GM19043 (cell line): ENCODE data around the gene OLIG1.
A peak's percentile ranks its signal among the peaks of the same experiment; 100 is the strongest.

Experiments used
- ATAC-seq: cut with Tn5 transposase; IDR thresholded peaks from one replicate; pipeline ENCODE4 v1.9.1; 2021; ENCODE audit warnings: low read depth; ENCODE audit not compliant: unreplicated experiment

Gene OLIG1

DNA sequence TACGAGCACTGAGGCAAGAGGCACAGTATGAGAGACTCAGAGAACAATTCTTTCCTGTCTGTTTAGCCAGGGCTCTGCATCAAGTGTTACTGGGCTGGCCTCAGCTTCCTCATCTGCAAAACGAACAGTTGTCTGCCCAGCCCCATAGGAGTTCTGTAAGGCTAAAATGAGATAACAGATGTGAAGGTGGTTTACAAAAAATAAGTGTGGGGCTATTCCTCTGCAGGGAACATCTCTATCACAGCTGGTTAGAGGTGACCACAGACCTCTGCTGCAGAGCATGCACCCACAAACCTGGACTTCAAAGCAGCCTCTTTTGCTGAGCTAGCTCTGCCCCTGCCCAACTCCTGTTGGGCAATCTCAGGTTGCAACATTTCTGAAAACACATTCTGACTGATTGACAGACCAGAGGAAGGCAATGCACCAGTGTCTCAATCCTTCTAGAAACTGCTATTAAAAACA, 10.5 kb upstream of the OLIG1 start:
- ATAC-seq = no peak

DNA sequence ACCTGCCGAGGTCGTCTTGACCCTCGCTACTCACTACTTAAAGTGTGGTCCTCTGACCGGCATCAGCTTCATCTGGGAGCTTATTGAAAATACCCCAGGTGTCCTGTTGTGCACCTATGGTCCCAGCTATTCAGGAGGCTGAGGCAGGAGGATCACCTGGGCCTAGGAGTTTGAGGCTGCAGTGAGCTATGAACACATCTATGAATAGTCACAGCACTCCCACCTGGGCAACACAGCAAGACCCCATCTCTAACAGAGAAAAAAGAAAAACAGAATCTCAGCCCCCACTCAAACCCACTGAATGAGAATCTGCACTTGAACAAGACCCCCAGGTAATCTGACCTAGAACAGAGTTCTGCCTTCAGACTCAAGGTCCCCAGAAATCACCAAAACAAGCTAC, 8.7 kb upstream of the OLIG1 start:
- no peak for ATAC-seq

DNA sequence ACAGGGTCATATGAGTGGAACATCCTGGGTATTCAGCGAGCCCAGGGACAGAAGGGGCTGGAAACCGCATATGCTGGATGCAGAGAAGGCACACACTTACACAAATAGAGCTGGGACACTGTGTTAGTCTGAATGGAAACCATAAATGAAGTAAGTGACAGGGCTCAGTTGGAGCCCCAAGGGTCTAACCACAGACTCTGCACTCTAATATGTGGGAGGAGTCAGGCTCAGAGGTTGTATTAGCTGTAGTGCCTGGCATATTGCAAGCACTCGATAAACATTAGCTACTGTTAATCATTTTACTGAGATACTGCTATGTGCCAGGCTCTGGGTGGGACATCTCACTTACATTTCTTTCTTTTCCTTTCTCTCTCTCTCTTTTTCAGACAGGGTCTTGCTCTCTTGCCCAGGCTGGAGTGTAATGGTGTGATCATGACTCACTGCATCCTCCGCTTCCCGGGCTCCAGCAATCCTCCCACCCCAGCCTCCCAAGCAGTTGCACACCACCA, 6.5 kb upstream of the OLIG1 start:
- ATAC-seq = no peak

DNA sequence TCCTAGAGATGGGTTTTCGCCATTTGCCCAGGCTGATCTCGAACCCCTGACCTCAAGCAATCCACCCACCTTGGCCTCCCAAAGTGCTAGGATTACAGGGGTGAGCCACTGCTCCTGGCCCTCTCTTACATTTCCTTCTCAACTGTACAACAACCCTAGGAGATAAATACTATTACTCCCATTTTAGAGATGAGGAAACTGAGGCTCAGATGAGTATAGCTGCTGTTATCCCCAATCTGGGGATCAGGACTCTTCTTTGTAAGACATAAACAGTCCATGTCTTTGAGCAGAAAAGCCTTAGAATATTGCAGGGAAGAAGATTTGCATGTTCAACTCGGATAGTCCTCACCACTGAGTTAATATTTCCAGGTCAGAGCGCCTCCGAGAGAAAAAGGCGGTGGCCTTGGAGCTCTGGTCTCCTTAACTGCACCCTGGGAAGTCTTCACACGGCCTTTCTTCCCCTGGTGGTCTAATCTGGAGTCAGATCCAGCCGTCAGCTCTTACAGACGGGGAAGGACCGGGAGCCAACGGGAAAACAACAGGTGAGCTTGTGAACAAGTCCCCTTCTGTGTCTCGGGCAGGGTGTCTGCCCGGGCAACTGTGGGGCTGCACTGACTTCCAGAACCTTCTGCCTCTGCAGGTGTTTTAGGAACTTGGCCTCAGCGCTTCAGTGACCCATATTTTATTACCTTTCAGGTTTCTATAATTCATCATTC, 5.9 kb upstream of the OLIG1 start:
- no peak for ATAC-seq

DNA sequence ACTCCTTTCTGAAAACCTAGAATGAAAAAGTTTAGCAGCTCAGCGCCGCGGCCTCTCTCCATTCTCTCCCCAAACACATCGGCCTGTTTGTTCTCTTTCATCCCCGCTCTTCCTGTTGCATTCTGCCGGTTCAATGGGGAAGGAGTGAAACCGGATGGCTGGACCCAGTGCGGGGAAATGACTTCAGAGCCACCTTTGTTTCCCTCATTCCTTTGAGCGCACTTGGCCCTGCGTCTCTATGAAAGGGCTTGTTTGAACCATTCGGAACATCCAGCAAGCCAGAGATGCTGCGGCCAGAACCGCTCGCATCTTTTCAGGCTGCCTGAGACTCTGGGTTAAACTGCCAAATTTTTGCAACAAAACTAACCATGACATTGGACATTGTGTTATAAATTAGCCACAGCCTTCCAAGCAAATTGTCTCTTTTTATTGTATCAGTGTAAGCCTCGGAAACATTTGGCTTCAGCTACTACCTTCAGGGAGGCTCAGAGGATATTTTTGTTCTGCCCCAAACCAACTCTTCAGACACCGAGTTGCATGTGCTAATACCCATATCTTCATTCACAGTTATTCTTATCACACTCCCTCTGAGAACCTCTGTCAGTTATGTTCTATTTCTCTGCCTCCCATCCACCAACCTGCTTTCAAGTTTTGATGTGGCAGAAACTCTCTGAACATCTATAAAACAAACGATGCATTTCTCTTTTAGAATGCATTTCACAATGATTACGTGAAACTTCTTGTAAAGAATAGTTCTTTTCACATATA, 5.1 kb upstream of the OLIG1 start:
- ATAC-seq = no peak

DNA sequence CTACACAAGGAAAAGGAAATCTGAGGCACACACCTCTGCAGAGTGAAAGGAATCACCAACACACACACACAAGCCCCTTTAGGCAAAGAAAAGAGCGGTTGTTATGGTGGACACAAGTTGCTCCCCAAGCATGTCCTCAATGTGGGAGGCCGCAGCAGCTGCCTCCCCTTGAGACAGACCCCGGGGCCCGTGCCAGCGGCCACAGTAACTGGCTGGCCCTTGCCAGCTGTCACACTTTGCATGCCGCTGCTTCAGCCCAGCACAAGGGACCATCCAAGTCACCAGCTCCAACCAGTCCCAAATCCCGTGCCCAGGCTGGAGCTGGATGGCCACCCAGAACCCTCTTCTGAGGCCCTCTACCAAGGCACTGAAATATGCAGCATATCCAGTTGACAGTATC, 2.9 kb upstream of the OLIG1 start:
- ATAC-seq = no peak

DNA sequence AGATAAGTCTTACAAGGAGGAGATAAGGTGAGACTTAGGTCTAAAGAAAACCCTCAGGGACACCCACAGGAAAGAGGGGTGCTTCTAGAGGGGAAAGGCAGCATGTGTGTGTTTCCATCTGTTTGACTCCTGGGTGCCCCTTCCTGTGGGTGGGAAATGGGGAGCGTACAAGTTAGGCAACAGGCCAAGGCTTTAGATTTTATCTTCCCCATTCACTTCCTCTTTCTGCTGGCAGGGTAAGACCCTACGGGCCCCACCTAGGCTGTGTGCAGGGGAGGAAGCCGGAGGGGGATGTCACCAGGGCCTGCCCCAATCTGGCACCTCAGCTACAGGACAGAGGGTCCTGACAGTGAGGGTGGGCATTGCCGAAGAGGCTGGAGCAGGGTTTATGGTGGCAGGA, 2.5 kb upstream of the OLIG1 start:
- no peak for ATAC-seq

DNA sequence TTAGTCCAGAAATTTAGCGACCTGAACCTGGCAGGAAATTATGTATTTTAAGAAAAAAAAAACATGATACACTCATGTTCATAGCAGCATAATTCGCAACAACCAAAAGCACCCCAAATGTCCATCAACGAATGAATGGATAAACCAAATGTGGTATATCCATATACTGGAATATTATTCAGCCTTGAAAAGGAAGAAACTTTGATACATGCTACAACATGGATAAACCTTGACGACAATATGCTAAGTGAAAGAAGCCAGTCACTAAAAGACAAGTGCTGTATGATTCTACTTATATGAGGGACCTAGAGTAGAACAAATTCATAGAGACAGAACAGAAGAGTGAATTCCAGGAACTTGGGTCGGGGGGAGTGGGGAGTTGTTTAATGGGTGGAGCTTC, 698 bp upstream of the OLIG1 start:
- ATAC-seq = no peak

DNA sequence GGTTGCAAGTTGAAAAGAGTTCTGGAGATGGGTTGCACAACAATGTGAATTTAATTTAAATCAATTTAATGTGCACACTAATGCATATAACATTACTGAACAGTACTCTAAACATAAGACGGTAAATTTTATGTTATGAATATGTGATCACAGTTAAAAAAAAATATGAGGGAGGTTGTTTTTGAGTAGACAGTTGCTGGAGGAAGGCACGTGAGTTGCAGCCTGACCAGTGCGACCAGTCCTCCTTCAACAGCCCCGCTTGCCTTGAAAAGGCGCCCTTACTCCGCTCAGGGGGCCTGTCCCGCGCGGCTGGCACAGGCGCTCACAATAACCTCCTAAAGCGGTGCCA, 322 bp upstream of the OLIG1 start:
- ATAC-seq = no peak

DNA sequence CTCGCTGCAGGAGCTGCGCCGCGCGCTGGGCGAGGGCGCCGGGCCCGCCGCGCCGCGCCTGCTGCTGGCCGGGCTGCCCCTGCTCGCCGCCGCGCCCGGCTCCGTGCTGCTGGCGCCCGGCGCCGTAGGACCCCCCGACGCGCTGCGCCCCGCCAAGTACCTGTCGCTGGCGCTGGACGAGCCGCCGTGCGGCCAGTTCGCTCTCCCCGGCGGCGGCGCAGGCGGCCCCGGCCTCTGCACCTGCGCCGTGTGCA, 730 bp downstream of the OLIG1 start:
- ATAC-seq = no peak

DNA sequence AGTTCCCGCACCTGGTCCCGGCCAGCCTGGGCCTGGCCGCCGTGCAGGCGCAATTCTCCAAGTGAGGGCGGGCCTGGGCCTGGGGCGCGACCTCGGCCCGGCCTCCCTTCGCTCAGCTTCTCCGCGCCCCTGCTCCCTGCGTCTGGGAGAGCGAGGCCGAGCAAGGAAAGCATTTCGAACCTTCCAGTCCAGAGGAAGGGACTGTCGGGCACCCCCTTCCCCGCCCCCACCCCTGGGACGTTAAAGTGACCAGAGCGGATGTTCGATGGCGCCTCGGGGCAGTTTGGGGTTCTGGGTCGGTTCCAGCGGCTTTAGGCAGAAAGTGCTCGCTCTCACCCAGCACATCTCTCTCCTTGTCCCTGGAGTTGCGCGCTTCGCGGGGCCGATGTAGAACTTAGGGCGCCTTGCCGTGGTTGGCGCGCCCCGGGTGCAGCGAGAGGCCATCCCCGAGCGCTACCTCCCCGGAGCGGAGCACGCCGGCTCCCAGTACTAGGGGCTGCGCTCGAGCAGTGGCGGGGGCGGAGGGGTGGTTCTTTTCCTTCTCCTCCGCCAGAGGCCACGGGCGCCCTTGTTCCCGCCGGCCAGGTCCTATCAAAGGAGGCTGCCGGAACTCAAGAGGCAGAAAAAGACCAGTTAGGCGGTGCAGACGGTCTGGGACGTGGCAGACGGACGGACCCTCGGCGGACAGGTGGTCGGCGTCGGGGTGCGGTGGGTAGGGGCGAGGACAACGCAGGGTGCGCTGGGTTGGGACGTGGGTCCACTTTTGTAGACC, 1.2 kb downstream of the OLIG1 start:
- ATAC-seq = no peak

DNA sequence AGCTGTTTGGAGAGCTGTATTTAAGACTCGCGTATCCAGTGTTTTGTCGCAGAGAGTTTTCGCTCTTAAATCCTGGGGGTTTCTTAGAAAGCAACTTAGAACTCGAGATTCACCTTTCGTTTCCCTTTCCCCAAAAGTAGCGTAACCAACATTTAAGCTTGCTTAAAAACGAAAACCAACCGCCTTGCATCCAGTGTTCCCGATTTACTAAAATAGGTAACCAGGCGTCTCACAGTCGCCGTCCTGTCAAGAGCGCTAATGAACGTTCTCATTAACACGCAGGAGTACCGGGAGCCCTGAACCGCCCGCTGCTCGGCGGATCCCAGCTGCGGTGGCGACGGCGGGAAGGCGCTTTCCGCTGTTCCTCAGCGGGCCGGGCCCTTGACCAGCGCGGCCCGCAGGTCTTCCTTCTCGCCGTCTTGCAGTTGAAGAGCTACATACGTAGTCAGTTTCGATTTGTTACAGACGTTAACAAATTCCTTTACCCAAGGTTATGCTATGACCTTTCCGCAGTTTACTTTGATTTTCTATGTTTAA, 1.9 kb downstream of the OLIG1 start:
- ATAC-seq = no peak

DNA sequence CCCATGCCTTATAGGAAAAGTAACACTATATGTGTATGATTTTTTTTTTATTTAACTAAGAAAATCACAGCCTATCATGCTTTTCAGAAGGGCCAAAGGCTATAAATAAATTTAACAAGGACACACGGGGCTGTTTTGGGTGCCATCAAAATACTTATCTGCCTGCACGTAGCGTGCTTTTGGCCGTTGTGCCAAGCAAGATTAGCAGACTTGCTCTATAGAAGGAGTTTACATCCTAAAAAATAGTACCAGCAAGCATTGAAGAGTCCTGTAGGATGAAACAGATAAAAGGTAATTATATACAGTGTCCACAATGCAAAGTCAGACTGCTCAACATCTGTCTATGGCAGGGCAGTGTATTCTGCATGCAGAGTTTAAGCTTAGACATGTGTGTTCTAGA, 3.7 kb downstream of the OLIG1 start:
- ATAC-seq = no peak

DNA sequence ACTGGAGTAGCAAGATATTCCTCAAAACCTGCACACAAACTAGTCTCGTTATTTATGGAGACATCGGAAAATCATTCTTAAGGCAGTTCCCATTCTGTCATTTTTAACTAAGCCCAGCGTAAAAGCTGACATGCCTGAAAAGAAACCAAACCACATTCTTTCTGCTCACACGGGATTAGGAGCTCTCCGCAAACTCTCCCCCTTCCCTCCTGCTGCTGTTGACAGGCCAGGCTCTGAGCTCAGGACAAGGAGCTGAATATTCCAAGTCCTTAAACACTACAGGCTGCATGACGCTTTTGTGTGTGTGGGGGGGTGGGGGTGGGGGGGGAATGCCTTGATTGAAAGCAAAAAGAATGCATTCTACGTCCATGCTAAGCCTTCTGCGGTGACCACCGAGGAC, 5.2 kb downstream of the OLIG1 start:
- no peak for ATAC-seq

DNA sequence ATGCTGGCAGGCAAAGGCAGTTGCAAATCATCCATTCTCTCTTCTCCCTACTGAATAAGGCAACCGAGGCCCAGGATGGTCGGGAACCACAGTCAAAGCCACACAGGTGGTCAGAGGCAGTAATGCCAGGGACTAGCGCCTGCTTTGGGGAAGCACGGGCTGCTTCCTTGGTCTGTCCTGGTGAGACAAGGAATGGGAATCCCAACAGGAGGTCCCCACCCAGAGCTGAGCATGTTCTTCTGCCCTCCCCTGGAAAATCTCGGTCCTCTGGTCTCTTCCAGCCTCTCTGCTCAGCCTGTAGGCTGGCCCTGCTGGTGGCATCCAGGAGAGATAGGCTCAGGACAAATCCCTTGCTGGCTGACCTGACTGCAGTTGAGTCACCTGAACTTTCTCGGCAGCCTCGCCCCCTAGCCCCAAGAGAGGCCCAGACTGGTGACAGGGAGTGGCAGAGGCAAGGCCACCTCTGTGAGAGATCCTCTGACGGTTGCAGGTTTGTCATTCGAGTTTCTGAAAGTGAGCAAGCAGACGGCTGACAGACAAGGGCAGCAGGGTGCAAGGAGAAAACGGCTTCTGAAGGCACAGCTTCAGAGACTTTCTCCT, 5.8 kb downstream of the OLIG1 start:
- ATAC-seq = no peak

DNA sequence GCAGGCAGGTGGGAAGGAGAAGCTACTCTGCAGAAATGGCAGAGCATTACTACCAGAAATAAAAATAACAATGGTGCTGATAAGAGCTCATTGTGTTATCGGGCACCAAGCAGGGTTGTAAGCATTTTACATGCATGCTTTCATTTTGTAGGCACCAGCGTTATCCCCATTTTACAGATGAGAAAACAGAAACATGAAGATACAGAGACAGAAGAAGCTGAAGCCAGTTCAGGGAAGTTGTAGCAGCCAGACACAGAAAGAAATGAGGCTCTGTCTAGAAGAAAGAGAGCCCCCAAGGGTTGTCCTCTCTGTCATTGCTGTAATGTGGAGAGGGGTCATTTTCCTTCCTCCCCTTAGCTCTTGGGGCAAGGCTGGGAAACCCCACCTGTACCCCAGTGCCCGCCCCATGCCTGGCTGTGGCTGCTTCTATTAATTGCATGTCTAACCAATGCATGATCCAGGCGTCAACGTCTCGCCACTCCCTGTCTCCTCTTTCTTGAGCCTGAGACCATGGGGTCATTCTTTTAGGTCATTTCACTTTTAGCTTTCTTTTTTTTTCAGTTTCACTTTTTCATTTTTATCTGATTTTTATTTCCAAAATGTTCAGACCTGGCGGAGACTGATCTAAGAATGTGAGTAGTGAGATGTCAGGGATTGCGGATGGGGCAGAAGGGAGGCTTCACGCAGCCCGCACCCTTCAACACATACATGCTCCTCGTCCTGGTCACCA, 6.8 kb downstream of the OLIG1 start:
- ATAC-seq = no peak

DNA sequence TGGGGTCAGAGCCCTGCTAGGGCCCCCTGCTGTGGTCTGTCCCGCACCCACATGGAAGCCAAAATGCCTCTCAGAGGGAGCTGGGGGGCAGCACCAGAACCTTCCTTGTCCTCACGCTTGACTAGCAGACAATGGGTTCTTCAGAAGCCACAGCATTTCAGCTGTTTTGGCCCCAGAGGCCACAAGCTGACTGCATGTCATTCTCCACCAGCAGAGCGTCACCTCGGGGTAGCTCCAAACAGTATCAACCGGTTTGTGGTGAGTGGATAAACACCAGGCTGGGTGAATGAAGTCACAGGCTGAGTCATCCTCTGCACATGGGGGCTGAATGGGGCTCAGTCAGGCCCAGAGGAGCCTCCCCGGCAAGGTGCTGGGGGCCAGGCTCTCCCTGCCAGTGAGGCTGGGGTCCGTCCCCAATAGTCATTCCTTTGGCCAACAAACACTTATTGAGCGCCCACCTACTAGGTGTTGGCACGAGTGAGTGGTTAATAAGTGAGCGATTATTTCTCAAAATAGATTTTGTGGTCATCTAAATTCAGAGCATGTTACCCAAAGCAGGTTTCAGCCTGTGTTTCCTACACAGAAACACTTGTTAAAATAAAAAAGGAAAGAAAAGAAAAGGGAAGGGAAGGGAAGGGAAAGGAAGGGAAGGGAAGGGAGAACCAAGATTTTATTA, 9.1 kb downstream of the OLIG1 start:
- peak; percentile 98 for ATAC-seq

DNA sequence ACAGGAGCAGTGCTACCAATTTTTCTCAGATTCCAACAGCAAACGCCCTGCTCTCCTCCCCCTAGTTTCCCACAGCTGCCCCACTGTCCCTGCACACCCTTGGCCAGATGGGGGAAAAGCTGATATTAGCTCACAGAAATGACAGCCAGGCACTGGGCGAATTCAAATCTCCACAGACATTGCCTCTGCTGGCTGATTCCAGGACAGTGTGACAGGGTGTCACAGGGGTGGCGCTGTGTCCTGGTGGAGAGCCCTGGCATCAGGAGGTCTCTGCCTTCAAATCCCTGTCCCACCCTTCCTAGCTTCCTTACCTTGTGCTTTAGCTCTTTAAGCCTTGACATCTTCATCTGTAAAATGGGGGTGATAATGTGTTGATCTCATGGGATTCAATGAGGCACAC, 10.4 kb downstream of the OLIG1 start:
- no peak for ATAC-seq

DNA sequence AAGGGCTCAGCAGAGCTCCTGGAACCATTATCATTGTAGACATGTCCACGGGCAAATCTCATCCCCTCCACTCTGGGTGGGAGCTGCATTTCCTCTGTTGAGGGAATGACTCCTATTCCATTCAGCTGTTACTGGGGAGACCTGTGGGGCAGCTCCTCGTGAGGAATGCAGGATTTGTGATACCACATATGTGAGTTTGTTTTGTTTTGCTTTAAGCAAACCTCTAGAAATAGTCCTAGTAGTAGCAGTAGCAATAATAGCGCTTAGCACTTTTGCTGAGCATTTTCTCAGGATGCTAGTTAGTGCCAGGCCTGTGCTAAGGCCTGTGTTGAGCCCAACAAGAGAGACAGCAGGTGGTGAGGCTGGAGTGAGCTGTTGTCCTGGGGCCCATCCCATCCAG, 10.8 kb downstream of the OLIG1 start:
- ATAC-seq = no peak

DNA sequence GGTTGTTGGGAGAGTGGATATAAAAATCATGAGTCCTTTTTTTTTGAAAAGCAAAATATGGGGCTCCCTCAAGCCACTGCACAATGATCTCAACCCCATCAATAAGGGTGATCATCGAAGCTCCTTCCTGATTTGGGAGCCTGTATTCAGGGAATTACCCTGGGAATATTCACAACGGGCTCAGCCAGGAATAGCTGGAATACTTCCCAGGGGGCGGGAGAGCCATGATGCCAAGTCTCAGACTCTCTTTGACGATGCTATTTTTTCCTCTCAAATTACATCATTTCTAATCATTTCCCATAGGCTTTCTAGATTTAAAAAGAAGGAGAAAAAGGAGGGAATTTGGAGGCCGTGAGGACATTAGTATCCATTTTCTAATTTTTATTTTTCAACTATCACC, 18.4 kb downstream of the OLIG1 start:
- ATAC-seq = no peak
